ENCODE data around the gene CLCN6.

- TF ChIP-seq SP1 (IDR thresholded peaks at IDR 0.05) (no peak), TARDBP (IDR thresholded peaks at IDR 0.05) (no peak), FOXK2 (IDR thresholded peaks at IDR 0.05) (no peak), FOXM1 (IDR thresholded peaks at IDR 0.05; ENCODE audit: borderline replicate concordance) (no peak), LEF1 (IDR thresholded peaks at IDR 0.05; ENCODE audit: borderline replicate concordance) (no peak), FOXA1 (IDR thresholded peaks at IDR 0.05) (no peak), BHLHE40 (IDR thresholded peaks at IDR 0.05; ENCODE audit: borderline replicate concordance) (no peak), HDGF (IDR thresholded peaks at IDR 0.05; ENCODE audit: borderline replicate concordance) (no peak)
Observed at GRCh38 chr1:11860587-11860986, 54.6 kb downstream of the CLCN6 start.

Data from HEK293T (cell line).